Psoas muscle (tissue), 8 donors: Measurements from ENCODE around the gene SRSF7. TPM values are rescaled to one million over a fixed set of nuclear protein-coding genes. Genes with fewer than 3 reads are reported as not detected.
A peak's percentile ranks its signal among the peaks of the same experiment; 100 is the strongest.

Experiments used
- ATAC-seq, 4 donors: fragments of 200-7000 bp; cut with Tn5 transposase; one replicate each; pipeline ENCODE4 v1.9.1; 2020; ENCODE audit warnings: moderate library complexity in 3 of 4, mild to moderate bottlenecking in 2 of 4
- DNase-seq, 2 donors: peaks; one replicate each; pipeline ENCODE4 v3.0.0-alpha.2; 2020
- H3K27ac ChIP-seq: fragments of 200-600 bp; one replicate; pipeline ENCODE4 v1.8.0; 2022
- H3K27me3 ChIP-seq, 3 donors: fragments of 200-600 bp in 1 of 3; one replicate each; pipeline versions ENCODE4 v1.6.1 to v1.8.0; 2013 to 2022; ENCODE audit warnings: low read length in 2 of 3, mild to moderate bottlenecking in 2 of 3, moderate library complexity in 1 of 3; ENCODE audit not compliant: insufficient read depth in 3 of 3
- H3K36me3 ChIP-seq, 2 donors: fragments of 200-600 bp in 1 of 2; one replicate each; pipeline versions ENCODE4 v1.6.1 to v1.8.0; 2013 to 2022; ENCODE audit warnings: low read depth in 1 of 2, mild to moderate bottlenecking in 1 of 2, moderate library complexity in 1 of 2; ENCODE audit not compliant: insufficient read depth in 1 of 2
- H3K4me1 ChIP-seq: fragments of 200-600 bp; one replicate; pipeline ENCODE4 v1.8.0; 2022
- H3K4me3 ChIP-seq: fragments of 200-600 bp; one replicate; pipeline ENCODE4 v1.8.0; 2022; ENCODE audit warnings: mild to moderate bottlenecking
- H3K9me3 ChIP-seq: fragments of 200-600 bp; one replicate; pipeline ENCODE4 v1.8.0; 2022
- CTCF ChIP-seq: fragments of 200-600 bp; IDR thresholded peaks from one replicate; pipeline ENCODE4 v1.8.0; 2022; ENCODE audit warnings: antibody characterized with exemption
- WGBS, 3 donors: extraction: QIAGEN DNeasy Blood & Tissue Kit; methylation state at CpG; one replicate each; pipeline versions ENCODE4 v1.1.6 to v1.1.7; 2013; 5-methylcytosine and 5-hydroxymethylcytosine counted together
- intact Hi-C, 2 donors: fragments of 100-400 bp; cut with DNase I; formaldehyde crosslinking; loops; one replicate each; pipeline versions ENCODE4 v1.11.0 to v1.14.2; 2022
- polyA plus RNA-seq, 3 donors: library from polyadenylated mRNA; stranded (reverse); fragments of 200-250 nt; gene quantifications; one replicate each; pipeline ENCODE4 v1.2.3, GENCODE V29; 2013
- total RNA-seq, 4 donors: library from RNA; stranded (reverse); fragmentation: NEBNext Ultra II Directional in 2 of 4; extraction: Animal tissue kit (Norgen Biotek cat#: 25700) in 2 of 4; gene quantifications; one replicate each; pipeline versions ENCODE4 v1.2.1 to v1.2.4, GENCODE V29; 2021 to 2023
- donor health status: healthy with polysubstance abuse.
- donor health status: DM: no; HTN: no; CAD: no; lungs with moderate emphysema.
- donor health status: Bipolar disorder and iron deficiency.
- donor health status: healthy.
- donor health status: DM: yes; HTN: yes; CAD: no.
- donor health status: DM: no; HTN: no; CAD: no.
- donor health status: DM: no; HTN: no; CAD: no.
- donor health status: DM: yes; HTN: yes; CAD: no.

The SRSF7 gene
- total and polyA plus RNA-seq, 7 donors, result 26.0 to 111 (median 45.8) TPM

GRCh38 chr2:38789691-38790090 lies 38.5 kb upstream of the SRSF7 start:
- Histone ChIP-seq H3K4me1 (no peaks in the 10 kb centered on the region), H3K4me3 (no peak overlapping the region), H3K27ac (no peak overlapping the region), H3K27me3 (no peaks in the 10 kb centered on the region), H3K36me3 (no peaks in the 10 kb centered on the region), H3K9me3 (no peaks in the 10 kb centered on the region)
- ATAC-seq (no peak), DNase-seq (no peak)
- intact Hi-C loops, result no loop called here
- WGBS, 3 donors, result 88 to 98% (median 94%) methylated on average over 14 of the region's 14 CpGs
- no peak for TF ChIP-seq CTCF

GRCh38 chr2:38788306-38788705 lies 37.1 kb upstream of the SRSF7 start:
- ATAC-seq (no peak), DNase-seq (no peak)
- WGBS, 3 donors, result 65 to 77% (median 65%) methylated on average over 6 of the region's 6 CpGs
- no peak overlapping the region for H3K4me3 ChIP-seq
- H3K4me1 ChIP-seq, result no peaks in the 10 kb centered on the region
- intact Hi-C loops, result no loop called here
- H3K27me3 ChIP-seq, result no peaks in the 10 kb centered on the region
- no peak for TF ChIP-seq CTCF
- no peaks in the 10 kb centered on the region for H3K36me3 ChIP-seq
- H3K27ac ChIP-seq, result no peak overlapping the region
- H3K9me3 ChIP-seq, result no peaks in the 10 kb centered on the region

GRCh38 chr2:38783586-38783985 lies 32.4 kb upstream of the SRSF7 start:
- Histone ChIP-seq H3K9me3 (no peaks in the 10 kb centered on the region), H3K27ac (no peak overlapping the region), H3K4me1 (peaks cover 8% of the 10 kb centered on the region), H3K36me3 (peaks cover 0 to 30% of the 10 kb centered on the region in 2 donors), H3K27me3 (no peaks in the 10 kb centered on the region), H3K4me3 (no peak overlapping the region)
- no peak for DNase-seq
- intact Hi-C loops, result no loop called here
- ATAC-seq, result no peak
- no peak for TF ChIP-seq CTCF

- H3K27ac ChIP-seq, result peak overlapping the region; percentile 73
- peaks cover 9% of the 10 kb centered on the region for H3K4me1 ChIP-seq
- H3K9me3 ChIP-seq, result no peaks in the 10 kb centered on the region
- H3K27me3 ChIP-seq, result no peaks in the 10 kb centered on the region
- no peak for DNase-seq
- peak in 1 of 4 donors; percentile 23 for ATAC-seq
- peak overlapping the region; percentile 89 for H3K4me3 ChIP-seq
- no peak for TF ChIP-seq CTCF
- H3K36me3 ChIP-seq, result peaks cover 0 to 30% of the 10 kb centered on the region in 2 donors
- intact Hi-C loops, result no loop called here
- 7 to 9% (median 9%) methylated on average over 8 of the region's 8 CpGs for WGBS, 3 donors
Observed at GRCh38 chr2:38778687-38779082, 27.5 kb upstream of the SRSF7 start.

- peaks cover 0 to 16% of the 10 kb centered on the region in 2 donors for H3K36me3 ChIP-seq
- H3K27ac ChIP-seq, result no peak overlapping the region
- H3K27me3 ChIP-seq, result no peaks in the 10 kb centered on the region
- intact Hi-C loops, result no loop called here
- H3K9me3 ChIP-seq, result no peaks in the 10 kb centered on the region
- H3K4me1 ChIP-seq, result peaks cover 9% of the 10 kb centered on the region
- DNase-seq, result no peak
- no peak for TF ChIP-seq CTCF
- no peak overlapping the region for H3K4me3 ChIP-seq
- ATAC-seq, result no peak
- 86 to 89% (median 89%) methylated on average over 10 to 13 of the region's 13 CpGs for WGBS, 3 donors
Observed at GRCh38 chr2:38776531-38776930, 25.4 kb upstream of the SRSF7 start.
